GM21367 (cell line): ENCODE data around the gene SLC23A1.
"Not testable (repeated sequence)": the region's sequence is repeated elsewhere in the genome, so short reads cannot be mapped to it uniquely, and the experiment has no call there.

ENCODE experiments used
- ATAC-seq: cut with Tn5 transposase; IDR thresholded peaks from one replicate; pipeline ENCODE4 v1.9.1; 2021; ENCODE audit not compliant: unreplicated experiment

The SLC23A1 gene

GRCh38 chr5:139383275-139383992, at the start of gene SLC23A1:
SLC23A1 (minus strand) TSS chr5:139383297; CDS start chr5:139383253, 44 bp downstream.
- no peak for ATAC-seq

GRCh38 chr5:139431706-139432105, 48.6 kb upstream of the SLC23A1 start:
- ATAC-seq, result no peak

- ATAC-seq, result no peak
These were observed 46.9 kb upstream of the SLC23A1 start for GRCh38 chr5:139430015-139430414.

GRCh38 chr5:139426203-139426885, 43.2 kb upstream of the SLC23A1 start:
- ATAC-seq, result no peak

- no peak for ATAC-seq
These were observed 42.4 kb upstream of the SLC23A1 start for GRCh38 chr5:139425497-139425896.

GRCh38 chr5:139422307-139422893, 39.3 kb upstream of the SLC23A1 start:
- ATAC-seq, result no peak

GRCh38 chr5:139419226-139420192, 36.4 kb upstream of the SLC23A1 start:
- ATAC-seq, result no peak

GRCh38 chr5:139418793-139419192, 35.7 kb upstream of the SLC23A1 start:
- ATAC-seq, result no peak

GRCh38 chr5:139417214-139417613, 34.1 kb upstream of the SLC23A1 start:
- no peak for ATAC-seq

- ATAC-seq, result no peak
These were observed 33.6 kb upstream of the SLC23A1 start for GRCh38 chr5:139416651-139417050.

GRCh38 chr5:139415869-139416268, 32.8 kb upstream of the SLC23A1 start:
- no peak for ATAC-seq

GRCh38 chr5:139415221-139415861, 32.2 kb upstream of the SLC23A1 start:
- ATAC-seq, result no peak

- ATAC-seq, result no peak
These were observed 31.6 kb upstream of the SLC23A1 start for GRCh38 chr5:139414581-139415130.

- no peak for ATAC-seq
These were observed 30.9 kb upstream of the SLC23A1 start for GRCh38 chr5:139413963-139414362.

GRCh38 chr5:139413153-139413552, 30.1 kb upstream of the SLC23A1 start:
- ATAC-seq, result no peak

- ATAC-seq, result no peak
These were observed 28.1 kb upstream of the SLC23A1 start for GRCh38 chr5:139410993-139411828.

- ATAC-seq, result no peak
These were observed 27.3 kb upstream of the SLC23A1 start for GRCh38 chr5:139410121-139410992.

GRCh38 chr5:139409116-139409515, 26.0 kb upstream of the SLC23A1 start:
- ATAC-seq, result not testable (repeated sequence)
